SK-N-MC (cell line): Measurements from ENCODE around the gene ITGA3.

Source experiments
- DNase-seq: peaks from one replicate; pipeline ENCODE4 v3.0.0-alpha.2; 2011; ENCODE audit warnings: low read depth, low spot score
- H3K27ac ChIP-seq: fragments of 200-600 bp; sonication (generic); 2 replicates; pipeline ENCODE4 v1.5.1; 2016; ENCODE audit warnings: mixed run types
- H3K36me3 ChIP-seq: fragments of 200-600 bp; sonication (generic); 2 replicates; pipeline ENCODE4 v1.6.1; 2017; ENCODE audit warnings: antibody characterized with exemption, low read length, mixed read lengths; ENCODE audit not compliant: insufficient read depth
- H3K4me3 ChIP-seq: fragments of 200-600 bp; sonication (generic); 2 replicates; pipeline ENCODE4 v1.5.1; 2016
- H3K9ac ChIP-seq: fragments of 200-600 bp; sonication (generic); 2 replicates; pipeline ENCODE4 v1.8.0; 2017; ENCODE audit warnings: mixed run types, mixed read lengths; ENCODE audit not compliant: insufficient read length
- H3K9me3 ChIP-seq: fragments of 200-600 bp; sonication (generic); 2 replicates; pipeline ENCODE4 v1.6.1; 2017; ENCODE audit warnings: low read depth, mild to moderate bottlenecking, antibody characterized with exemption, low read length, moderate library complexity, mixed read lengths
- EZH2 ChIP-seq: fragments of 200-600 bp; sonication (generic); IDR thresholded peaks from one replicate; pipeline ENCODE4 v1.6.1; 2017; ENCODE audit warnings: antibody characterized with exemption
- FOXP2 ChIP-seq: optimal IDR thresholded peaks from 2 replicates; pipeline ENCODE3; 2011; ENCODE audit warnings: mild to moderate bottlenecking, moderate library complexity; ENCODE audit not compliant: insufficient read depth; ENCODE audit errors: extremely low read length, control extremely low read depth
- POLR2AphosphoS5 ChIP-seq: IDR thresholded peaks from 2 replicates; pipeline ENCODE4 v1.6.1; 2012; ENCODE audit warnings: mild to moderate bottlenecking, low read depth, low read length, borderline replicate concordance

ITGA3 gene

DNA sequence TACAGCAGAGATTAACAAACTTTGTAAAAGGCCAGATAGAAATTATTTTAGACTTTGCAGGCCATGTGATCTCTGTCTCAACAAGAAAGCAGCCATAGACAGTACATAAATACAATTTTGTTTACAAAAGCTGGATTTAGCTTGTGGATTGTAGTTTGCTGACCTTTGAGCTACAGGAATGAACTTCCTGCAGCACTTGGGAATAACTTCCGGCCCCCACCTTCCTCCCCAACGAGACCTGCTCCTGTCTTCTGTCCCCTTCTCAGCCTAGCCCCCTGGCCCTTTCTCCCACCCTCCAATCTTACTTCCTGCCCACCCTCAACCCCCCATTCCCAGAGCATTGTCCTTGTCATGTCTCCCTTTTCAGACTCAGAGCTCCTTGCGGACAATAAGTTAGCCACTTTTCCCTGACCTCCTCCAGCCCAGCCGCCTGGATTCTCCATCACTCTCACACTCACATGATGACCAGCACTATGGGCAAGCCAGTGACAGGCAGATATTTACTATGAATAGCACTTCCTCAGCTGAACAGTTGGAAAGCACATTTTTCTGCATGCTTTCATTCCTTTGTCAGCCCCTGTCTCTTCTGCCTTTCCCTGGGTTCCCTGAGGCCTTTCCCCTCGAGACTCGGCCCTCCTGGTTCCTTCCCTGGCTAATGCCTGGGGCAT lies 33.3 kb upstream of the ITGA3 start:
- no peaks in the 10 kb centered on the region for H3K36me3 ChIP-seq
- H3K4me3 ChIP-seq, result no peak overlapping the region
- TF ChIP-seq POLR2AphosphoS5, result no peak
- no peak for TF ChIP-seq EZH2
- no peak for TF ChIP-seq FOXP2
- no peak overlapping the region for H3K9ac ChIP-seq
- H3K27ac ChIP-seq, result no peak overlapping the region
- DNase-seq, result no peak
- no peaks in the 10 kb centered on the region for H3K9me3 ChIP-seq

DNA sequence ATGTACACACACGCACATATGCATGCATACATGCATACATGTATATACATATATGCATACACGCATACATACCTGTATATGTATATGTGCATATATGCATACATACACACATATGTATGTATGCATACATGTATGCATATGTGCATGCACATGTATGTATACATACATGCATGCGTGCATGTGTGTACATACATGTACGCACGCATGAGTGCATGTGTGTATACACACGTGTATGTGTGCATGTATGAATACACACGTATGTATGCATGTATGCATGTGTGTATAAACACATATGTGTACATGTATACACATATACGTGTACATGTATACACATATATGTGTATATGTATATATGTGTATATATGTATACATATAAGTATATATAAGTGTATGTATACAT lies 32.4 kb upstream of the ITGA3 start:
- Histone ChIP-seq H3K36me3 (no peaks in the 10 kb centered on the region), H3K9me3 (no peaks in the 10 kb centered on the region), H3K27ac (no peak overlapping the region), H3K9ac (no peak overlapping the region), H3K4me3 (no peak overlapping the region)
- TF ChIP-seq FOXP2 (no peak), POLR2AphosphoS5 (no peak), EZH2 (no peak)
- DNase-seq, result no peak

DNA sequence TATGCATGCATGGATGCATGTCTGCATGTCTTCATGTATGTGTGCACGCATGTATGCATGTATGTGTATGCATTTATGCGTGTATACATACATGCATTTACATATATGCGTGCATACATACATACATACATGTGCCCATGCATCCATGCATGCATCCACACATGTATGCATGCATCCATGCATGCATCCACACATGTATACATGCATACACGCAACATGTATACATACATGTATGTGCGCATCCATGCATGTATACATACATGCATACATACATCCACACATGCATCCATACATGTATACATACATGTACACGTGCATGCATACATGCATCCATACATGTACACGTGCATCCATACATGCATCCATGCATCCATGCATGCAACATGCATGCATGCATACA lies 31.1 kb upstream of the ITGA3 start:
- H3K9me3 ChIP-seq, result no peaks in the 10 kb centered on the region
- no peak for DNase-seq

DNA sequence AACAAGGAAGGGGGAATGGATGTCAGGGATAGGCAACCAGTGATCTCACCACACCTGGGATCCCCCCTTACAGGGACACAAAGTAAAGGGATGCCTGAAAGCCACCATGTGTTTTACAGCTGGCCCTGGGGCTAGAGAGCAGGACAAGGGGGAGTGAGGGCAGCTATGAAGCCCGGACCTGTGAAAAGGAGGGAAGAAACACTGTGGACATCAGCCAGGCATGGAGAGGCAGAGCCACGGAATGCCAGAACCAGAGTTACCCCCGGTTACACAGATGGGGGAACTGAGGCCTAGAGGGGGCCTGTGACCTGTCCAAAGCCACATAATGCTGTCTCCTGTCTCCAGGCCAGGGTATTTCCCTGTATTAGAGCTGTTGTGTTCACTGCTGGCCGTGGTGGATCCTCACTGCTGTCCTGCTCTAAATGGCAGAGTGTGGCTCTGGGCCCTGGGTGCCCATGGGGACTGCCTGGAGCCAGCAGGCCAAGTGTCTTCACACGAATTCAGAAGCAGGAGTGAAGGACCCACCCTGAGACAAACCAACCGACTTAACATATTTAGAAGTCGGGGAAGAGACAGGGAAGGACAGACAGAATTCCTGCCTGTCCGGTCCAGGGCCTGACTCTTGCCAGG lies 29.7 kb upstream of the ITGA3 start:
- Histone ChIP-seq H3K9ac (no peak overlapping the region), H3K9me3 (no peaks in the 10 kb centered on the region), H3K27ac (no peak overlapping the region), H3K4me3 (no peak overlapping the region), H3K36me3 (no peaks in the 10 kb centered on the region)
- TF ChIP-seq POLR2AphosphoS5 (no peak), FOXP2 (no peak), EZH2 (no peak)
- DNase-seq, result no peak

More for the DNA sequence above, 31.1 kb upstream of the ITGA3 start:
- TF ChIP-seq POLR2AphosphoS5, result no peak
- TF ChIP-seq EZH2, result no peak
- no peak for TF ChIP-seq FOXP2
- H3K27ac ChIP-seq, result no peak overlapping the region
- H3K9ac ChIP-seq, result no peak overlapping the region
- H3K36me3 ChIP-seq, result no peaks in the 10 kb centered on the region
- H3K4me3 ChIP-seq, result no peak overlapping the region

DNA sequence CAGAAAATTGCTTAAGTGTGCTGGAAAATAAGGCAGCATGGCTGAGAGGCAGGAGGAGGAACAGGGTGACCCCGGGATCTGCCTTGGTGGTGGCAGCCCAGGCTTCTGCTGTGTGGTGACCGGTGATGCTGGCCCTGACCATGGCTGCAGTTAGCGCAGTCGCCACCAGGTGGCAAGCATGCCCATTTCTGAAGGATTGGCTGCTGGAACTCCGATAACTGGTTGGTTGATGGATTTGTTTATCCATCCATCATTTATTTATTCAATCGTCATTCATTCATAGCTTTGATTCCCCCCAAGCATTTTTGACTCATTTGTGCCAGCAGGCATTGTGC lies 29.1 kb upstream of the ITGA3 start:
- H3K4me3 ChIP-seq, result no peak overlapping the region
- no peak for DNase-seq
- H3K27ac ChIP-seq, result no peak overlapping the region
- no peaks in the 10 kb centered on the region for H3K36me3 ChIP-seq
- no peak for TF ChIP-seq EZH2
- TF ChIP-seq POLR2AphosphoS5, result no peak
- TF ChIP-seq FOXP2, result no peak
- no peaks in the 10 kb centered on the region for H3K9me3 ChIP-seq
- no peak overlapping the region for H3K9ac ChIP-seq

DNA sequence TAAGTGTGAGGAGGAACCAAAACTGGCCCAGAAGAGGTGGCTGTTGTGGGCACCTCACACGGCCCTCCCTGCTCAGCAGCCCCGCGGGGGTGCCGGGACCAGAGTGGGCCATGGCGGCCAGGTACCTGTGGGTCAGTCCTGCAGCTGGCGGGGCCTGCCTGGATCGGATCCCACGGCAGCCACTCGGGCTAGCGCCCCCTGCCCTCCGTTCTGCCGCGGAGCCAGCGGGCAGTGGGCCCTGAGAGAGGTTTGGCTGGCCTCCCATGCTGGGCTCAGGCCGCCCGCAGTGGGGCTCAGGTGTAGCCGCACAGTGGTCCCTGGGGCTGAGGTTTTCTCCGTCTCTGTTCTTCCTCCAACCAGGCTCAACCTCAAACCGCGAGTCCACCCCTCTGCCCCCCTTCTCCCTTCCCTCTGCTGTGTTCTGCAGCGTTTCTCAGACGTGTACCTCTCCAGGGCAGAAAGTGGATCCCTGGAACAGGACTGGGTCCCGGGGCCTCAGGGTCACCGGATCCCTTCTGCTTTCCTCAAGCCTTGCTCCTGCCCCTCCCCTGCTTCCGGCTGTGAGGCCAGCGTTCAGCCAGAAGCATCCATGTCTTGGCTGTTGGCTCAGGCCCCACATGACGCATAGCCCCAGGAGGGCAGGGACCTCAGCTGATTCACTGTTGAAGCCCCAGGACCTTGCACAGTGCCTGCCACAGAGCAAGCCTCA lies 28.6 kb upstream of the ITGA3 start:
- Histone ChIP-seq H3K9ac (no peak overlapping the region), H3K36me3 (no peaks in the 10 kb centered on the region), H3K27ac (no peak overlapping the region), H3K9me3 (no peaks in the 10 kb centered on the region), H3K4me3 (no peak overlapping the region)
- no peak for DNase-seq
- no peak for TF ChIP-seq EZH2

DNA sequence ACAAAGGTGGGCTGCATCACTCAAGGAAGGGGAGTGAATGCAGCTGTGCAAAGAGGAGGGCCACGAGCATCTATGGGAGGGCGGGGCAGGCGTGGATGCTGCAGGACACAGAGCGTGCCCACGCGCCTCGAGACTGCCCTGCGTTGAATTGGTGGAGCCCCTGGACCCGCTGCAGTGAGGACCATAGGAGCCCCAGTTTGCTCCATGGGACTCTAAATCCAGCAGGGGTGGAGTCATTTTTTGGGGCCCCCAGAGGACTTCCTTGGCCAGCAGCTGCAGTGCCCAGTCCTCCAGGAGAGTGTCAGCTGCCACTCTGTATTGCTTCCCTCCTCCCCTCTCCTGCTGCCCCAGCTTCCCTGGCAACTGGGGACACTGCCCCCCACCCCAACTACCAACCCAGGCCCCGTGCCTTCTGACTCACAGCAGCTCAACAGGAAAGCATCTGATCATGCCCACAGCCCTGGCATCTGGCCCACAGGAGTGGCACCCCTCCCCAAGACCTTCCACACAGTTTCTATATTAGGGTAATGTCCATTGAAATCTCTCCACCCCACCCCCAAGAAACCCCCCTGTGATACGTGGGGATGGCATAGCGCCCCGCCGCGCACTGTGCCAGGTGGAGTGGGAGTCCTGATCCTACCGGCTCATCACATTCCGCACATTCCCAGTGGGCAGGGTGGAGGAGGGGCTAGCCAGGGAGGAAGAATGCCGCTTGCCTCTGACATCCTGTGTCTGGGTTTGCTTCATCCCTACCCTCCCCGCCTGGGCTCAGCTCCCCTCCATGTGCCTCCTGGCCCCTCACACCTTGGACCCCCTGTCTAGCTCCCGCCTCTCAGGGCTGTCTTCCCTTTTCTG lies 27.8 kb upstream of the ITGA3 start:
- no peak for DNase-seq
- Histone ChIP-seq H3K9ac (no peak overlapping the region), H3K27ac (no peak overlapping the region), H3K4me3 (no peak overlapping the region), H3K9me3 (no peaks in the 10 kb centered on the region), H3K36me3 (no peaks in the 10 kb centered on the region)
- TF ChIP-seq EZH2 (no peak), FOXP2 (no peak), POLR2AphosphoS5 (no peak)

DNA sequence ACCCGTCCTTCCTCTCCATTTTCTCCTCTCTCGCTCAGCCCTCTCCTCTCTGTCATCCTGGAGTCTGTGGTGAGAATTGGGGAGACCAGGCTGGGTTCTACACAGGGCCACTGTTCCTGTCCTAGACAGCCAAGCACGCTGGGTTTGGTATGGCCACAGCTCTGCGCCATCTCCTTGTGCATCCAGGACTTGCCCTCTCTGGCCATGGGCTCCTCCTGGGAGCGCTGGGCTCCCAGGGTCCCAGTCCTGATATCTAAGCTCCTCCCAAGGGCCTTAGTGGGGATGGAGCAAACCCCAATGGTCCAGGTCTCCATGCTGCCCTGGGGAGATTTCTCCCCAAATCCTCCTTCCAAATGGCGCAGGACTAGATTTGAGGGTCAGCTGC lies 27.2 kb upstream of the ITGA3 start:
- H3K9me3 ChIP-seq, result no peaks in the 10 kb centered on the region
- TF ChIP-seq FOXP2 (no peak), POLR2AphosphoS5 (no peak), EZH2 (no peak)
- no peaks in the 10 kb centered on the region for H3K36me3 ChIP-seq
- H3K4me3 ChIP-seq, result no peak overlapping the region
- no peak for DNase-seq
- H3K9ac ChIP-seq, result no peak overlapping the region
- no peak overlapping the region for H3K27ac ChIP-seq

DNA sequence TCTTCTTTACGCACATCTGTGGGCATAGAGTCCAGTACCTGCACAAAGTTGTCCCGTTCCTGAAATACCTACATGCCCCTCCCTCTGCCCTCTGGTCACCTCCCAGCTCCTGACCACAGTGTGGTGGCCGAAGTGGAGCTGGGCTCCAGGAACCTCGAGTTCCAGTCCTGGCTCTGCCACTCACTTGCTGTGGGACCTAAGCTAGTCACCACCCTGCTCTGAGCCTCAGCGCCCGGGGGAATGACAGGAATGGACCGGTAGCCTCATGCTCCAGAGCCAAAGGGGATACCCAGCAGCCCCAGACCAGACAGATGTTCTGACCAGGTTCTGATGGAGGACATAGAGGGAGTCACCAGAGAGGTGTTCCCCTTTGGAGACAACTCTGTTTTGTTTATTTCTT lies 26.7 kb upstream of the ITGA3 start:
- H3K9me3 ChIP-seq, result no peaks in the 10 kb centered on the region
- no peak overlapping the region for H3K4me3 ChIP-seq
- no peak overlapping the region for H3K9ac ChIP-seq
- H3K27ac ChIP-seq, result no peak overlapping the region
- TF ChIP-seq FOXP2, result no peak
- DNase-seq, result no peak
- H3K36me3 ChIP-seq, result no peaks in the 10 kb centered on the region
